Measurements from ENCODE around the gene PCYT2.
A peak's percentile ranks its signal among the peaks of the same experiment; 100 is the strongest.

PCYT2 gene

GRCh38 chr17:81865733-81866439, 45.3 kb downstream of the PCYT2 start:
- Mint-ChIP-seq H3K4me1 (peaks cover 56% of the 10 kb centered on the region), H3K27ac (peak overlapping the region; percentile 81)

GRCh38 chr17:81865358-81865732, 45.9 kb downstream of the PCYT2 start:
- Mint-ChIP-seq H3K27ac (peak overlapping the region; percentile 78), H3K4me3 (no peak overlapping the region), H3K36me3 (peaks cover 36% of the 10 kb centered on the region), H3K4me1 (peaks cover 56% of the 10 kb centered on the region), H3K9me3 (no peaks in the 10 kb centered on the region), H3K27me3 (peaks cover 7% of the 10 kb centered on the region)
- DNase-seq = no peak
- CTCF ChIA-PET = interaction anchor here (1.2 kb wide), 1 partner anchor 154 kb away, joined by 3 read pairs; no protein-coding TSS in a partner anchor

More at GRCh38 chr17:81865733-81866439, 45.3 kb downstream of the PCYT2 start:
- Mint-ChIP-seq H3K27me3 (peaks cover 2% of the 10 kb centered on the region), H3K4me3 (no peak overlapping the region), H3K36me3 (peaks cover 34% of the 10 kb centered on the region), H3K9me3 (no peaks in the 10 kb centered on the region)
- CTCF ChIA-PET = interaction anchor here (1.2 kb wide), 1 partner anchor 154 kb away, joined by 3 read pairs; no protein-coding TSS in a partner anchor
- DNase-seq = no peak

GRCh38 chr17:81863833-81864768, 47.1 kb downstream of the PCYT2 start:
- no peak for DNase-seq
- peaks cover 33% of the 10 kb centered on the region for H3K36me3 Mint-ChIP-seq
- H3K4me1 Mint-ChIP-seq = peaks cover 54% of the 10 kb centered on the region
- peak overlapping the region; percentile 90 for H3K27ac Mint-ChIP-seq
- no peak overlapping the region for H3K4me3 Mint-ChIP-seq
- no peaks in the 10 kb centered on the region for H3K9me3 Mint-ChIP-seq
- CTCF ChIA-PET = no interaction called here
- H3K27me3 Mint-ChIP-seq = peaks cover 7% of the 10 kb centered on the region

GRCh38 chr17:81863123-81863675, 48.0 kb downstream of the PCYT2 start:
- no peaks in the 10 kb centered on the region for H3K9me3 Mint-ChIP-seq
- peaks cover 32% of the 10 kb centered on the region for H3K36me3 Mint-ChIP-seq
- H3K27ac Mint-ChIP-seq = peak overlapping the region; percentile 90
- peaks cover 57% of the 10 kb centered on the region for H3K4me1 Mint-ChIP-seq
- no peak for DNase-seq
- CTCF ChIA-PET = no interaction called here
- H3K27me3 Mint-ChIP-seq = peaks cover 7% of the 10 kb centered on the region
- peak overlapping the region; percentile 78 for H3K4me3 Mint-ChIP-seq

GRCh38 chr17:81860756-81861568, 50.2 kb downstream of the PCYT2 start:
- H3K36me3 Mint-ChIP-seq = peaks cover 30% of the 10 kb centered on the region
- H3K9me3 Mint-ChIP-seq = no peaks in the 10 kb centered on the region
- peaks cover 51% of the 10 kb centered on the region for H3K4me1 Mint-ChIP-seq
- CTCF ChIA-PET = interaction anchor here (1.0 kb wide), 2 partner anchors 60 to 125 kb away, joined by 3 read pairs; no protein-coding TSS in a partner anchor
- peak overlapping the region; percentile 94 for H3K4me3 Mint-ChIP-seq
- H3K27me3 Mint-ChIP-seq = peaks cover 7% of the 10 kb centered on the region
- peak overlapping the region; percentile 98 for H3K27ac Mint-ChIP-seq
- DNase-seq = peak; percentile 99

GRCh38 chr17:81859906-81860755, 51.1 kb downstream of the PCYT2 start, which contains the start of gene P4HB:
P4HB (minus strand) TSS chr17:81860535; CDS start chr17:81860471, 64 bp downstream.
- no peaks in the 10 kb centered on the region for H3K9me3 Mint-ChIP-seq
- H3K4me1 Mint-ChIP-seq = peaks cover 58% of the 10 kb centered on the region
- no peak for DNase-seq
- H3K36me3 Mint-ChIP-seq = peaks cover 35% of the 10 kb centered on the region
- H3K4me3 Mint-ChIP-seq = peak within 1 kb of the TSS; percentile 94
- peaks cover 7% of the 10 kb centered on the region for H3K27me3 Mint-ChIP-seq
- H3K27ac Mint-ChIP-seq = peak within 1 kb of the TSS; percentile 98
- CTCF ChIA-PET = interaction anchor here (1.0 kb wide), 2 partner anchors 59 to 124 kb away, joined by 3 read pairs; no protein-coding TSS in a partner anchor

- CTCF ChIA-PET = no interaction called here
- H3K27me3 Mint-ChIP-seq = peaks cover 7% of the 10 kb centered on the region
- H3K4me1 Mint-ChIP-seq = peaks cover 56% of the 10 kb centered on the region
Measured at GRCh38 chr17:81858967-81859905, 52.0 kb downstream of the PCYT2 start.

GRCh38 chr17:81858170-81858966, 52.8 kb downstream of the PCYT2 start:
- H3K9me3 Mint-ChIP-seq = no peaks in the 10 kb centered on the region
- H3K27ac Mint-ChIP-seq = peak overlapping the region; percentile 69
- peaks cover 44% of the 10 kb centered on the region for H3K36me3 Mint-ChIP-seq
- peaks cover 51% of the 10 kb centered on the region for H3K4me1 Mint-ChIP-seq
- DNase-seq = no peak
- H3K27me3 Mint-ChIP-seq = peaks cover 7% of the 10 kb centered on the region
- H3K4me3 Mint-ChIP-seq = peak overlapping the region; percentile 91
- CTCF ChIA-PET = no interaction called here

More at GRCh38 chr17:81858967-81859905, 52.0 kb downstream of the PCYT2 start:
- peaks cover 41% of the 10 kb centered on the region for H3K36me3 Mint-ChIP-seq
- no peaks in the 10 kb centered on the region for H3K9me3 Mint-ChIP-seq
- DNase-seq = peak; percentile 33
- H3K4me3 Mint-ChIP-seq = peak overlapping the region; percentile 91
- H3K27ac Mint-ChIP-seq = peak overlapping the region; percentile 91

- H3K27ac Mint-ChIP-seq = no peak overlapping the region
- no peak overlapping the region for H3K4me3 Mint-ChIP-seq
- H3K4me1 Mint-ChIP-seq = peaks cover 36% of the 10 kb centered on the region
- no peaks in the 10 kb centered on the region for H3K9me3 Mint-ChIP-seq
- DNase-seq = peak; percentile 43
- CTCF ChIA-PET = interaction anchor here (0.6 kb wide), 1 partner anchor 36 kb away, joined by 3 read pairs; the partner anchor contains the start of gene ALYREF
- H3K36me3 Mint-ChIP-seq = peaks cover 51% of the 10 kb centered on the region
- H3K27me3 Mint-ChIP-seq = no peaks in the 10 kb centered on the region
Measured at GRCh38 chr17:81854974-81855774, 56.0 kb downstream of the PCYT2 start.

- Mint-ChIP-seq H3K27me3 (no peaks in the 10 kb centered on the region), H3K4me3 (no peak overlapping the region), H3K27ac (no peak overlapping the region), H3K9me3 (no peaks in the 10 kb centered on the region), H3K36me3 (peaks cover 42% of the 10 kb centered on the region), H3K4me1 (peaks cover 12% of the 10 kb centered on the region)
- DNase-seq = no peak
- CTCF ChIA-PET = no interaction called here
Measured at GRCh38 chr17:81852237-81852636, 59.0 kb downstream of the PCYT2 start.

- no peak overlapping the region for H3K27ac Mint-ChIP-seq
- no peaks in the 10 kb centered on the region for H3K9me3 Mint-ChIP-seq
- DNase-seq = no peak
- peaks cover 45% of the 10 kb centered on the region for H3K36me3 Mint-ChIP-seq
- no peak overlapping the region for H3K4me3 Mint-ChIP-seq
- peaks cover 12% of the 10 kb centered on the region for H3K4me1 Mint-ChIP-seq
- H3K27me3 Mint-ChIP-seq = no peaks in the 10 kb centered on the region
- CTCF ChIA-PET = no interaction called here
Measured at GRCh38 chr17:81851423-81851822, 59.8 kb downstream of the PCYT2 start.

All from activated naive CD4-positive, alpha-beta T cell treated with anti-CD3 and anti-CD28 coated beads, Interleukin-2, amount 10 ng/mL, durations not matched to agents 7 days and 5 days (primary cell).